Measurements from ENCODE around the gene HSD17B4. TPM values are rescaled to one million over a fixed set of nuclear protein-coding genes. Genes with fewer than 3 reads are reported as not detected.

HSD17B4 gene
- total RNA-seq, 1 experiment from 2014 or later: 269 TPM

DNA sequence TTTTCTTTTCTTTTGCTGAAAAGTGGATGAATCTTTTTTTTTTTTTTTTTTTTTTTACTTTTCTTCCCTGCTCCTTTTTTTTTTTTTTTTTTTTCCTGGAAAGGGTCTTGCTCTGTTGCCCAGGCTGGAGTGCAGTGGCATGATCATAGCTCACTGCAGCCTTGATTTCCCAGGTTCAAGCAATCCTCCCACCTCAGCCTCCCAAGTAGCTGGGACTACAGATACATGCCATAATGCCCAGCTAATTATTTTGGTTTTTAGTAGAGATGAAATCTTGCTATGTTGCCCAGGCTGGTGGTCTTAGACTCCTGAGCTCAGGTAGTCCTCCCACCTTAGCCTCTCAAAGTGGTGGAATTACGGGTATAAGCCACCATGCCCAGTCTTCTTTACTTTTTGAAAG lies 20.9 kb downstream of the HSD17B4 start:
- H3T11ph ChIP-seq (ENCODE audit: low read length): no peak overlapping the region
- DNase-seq: no peak
- peaks cover 3% of the 10 kb centered on the region for H3K79me1 ChIP-seq (ENCODE audit: insufficient read depth, low read depth, low read length, poor library complexity, severe bottlenecking)
- H3K27me3 ChIP-seq (ENCODE audit: insufficient read depth, low read length): no peaks in the 10 kb centered on the region
- no peak overlapping the region for H4K91ac ChIP-seq (ENCODE audit: insufficient read length, low read depth, low read length)
- H4K5ac ChIP-seq (ENCODE audit: insufficient read length, low read depth, low read length): no peak overlapping the region
- no peak overlapping the region for H3K23ac ChIP-seq (ENCODE audit: insufficient read length, low read depth, low read length)
- Mint-ChIP-seq H3K4me3 (no peak overlapping the region), H3K4me1 (peaks cover 36% of the 10 kb centered on the region in 2 experiments), H3K9me3 (peaks cover 14 to 17% of the 10 kb centered on the region in 2 experiments), H3K27ac (no peak overlapping the region), H3K27me3 (ENCODE audit: low read depth) (peaks cover 4% of the 10 kb centered on the region; the same call in 1 of the 2 replicates), H3K36me3 (ENCODE audit: insufficient read depth in 1 of 3, low read depth in 3 of 3) (peaks cover 33 to 47% (median 43%) of the 10 kb centered on the region in 3 experiments)
- TF ChIP-seq, protein P1, sequence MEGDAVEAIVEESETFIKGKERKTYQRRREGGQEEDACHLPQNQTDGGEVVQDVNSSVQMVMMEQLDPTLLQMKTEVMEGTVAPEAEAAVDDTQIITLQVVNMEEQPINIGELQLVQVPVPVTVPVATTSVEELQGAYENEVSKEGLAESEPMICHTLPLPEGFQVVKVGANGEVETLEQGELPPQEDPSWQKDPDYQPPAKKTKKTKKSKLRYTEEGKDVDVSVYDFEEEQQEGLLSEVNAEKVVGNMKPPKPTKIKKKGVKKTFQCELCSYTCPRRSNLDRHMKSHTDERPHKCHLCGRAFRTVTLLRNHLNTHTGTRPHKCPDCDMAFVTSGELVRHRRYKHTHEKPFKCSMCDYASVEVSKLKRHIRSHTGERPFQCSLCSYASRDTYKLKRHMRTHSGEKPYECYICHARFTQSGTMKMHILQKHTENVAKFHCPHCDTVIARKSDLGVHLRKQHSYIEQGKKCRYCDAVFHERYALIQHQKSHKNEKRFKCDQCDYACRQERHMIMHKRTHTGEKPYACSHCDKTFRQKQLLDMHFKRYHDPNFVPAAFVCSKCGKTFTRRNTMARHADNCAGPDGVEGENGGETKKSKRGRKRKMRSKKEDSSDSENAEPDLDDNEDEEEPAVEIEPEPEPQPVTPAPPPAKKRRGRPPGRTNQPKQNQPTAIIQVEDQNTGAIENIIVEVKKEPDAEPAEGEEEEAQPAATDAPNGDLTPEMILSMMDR (conservative IDR thresholded peaks at IDR 0.05): no peak
- no peak overlapping the region for H3K56ac ChIP-seq (ENCODE audit: insufficient read length, low read depth, low read length)
- WGBS (ENCODE audit: extremely low coverage, insufficient read length, low lambda C conversion rate): no CpG with 5 or more reads among the region's 1 CpG
- no peak overlapping the region for H2BK5ac ChIP-seq (ENCODE audit: insufficient read length, low read length)
- no peak overlapping the region for H2BK12ac ChIP-seq (ENCODE audit: insufficient read length, low read depth, low read length)
- no peak overlapping the region for H2BK15ac ChIP-seq (ENCODE audit: low read depth, low read length)
- no peaks in the 10 kb centered on the region for H4K20me1 ChIP-seq (ENCODE audit: control insufficient read depth, insufficient read depth, insufficient read length)
- no peak overlapping the region for H2AFZ ChIP-seq (ENCODE audit: low read length)
- H3K23me2 ChIP-seq (ENCODE audit: insufficient read length, low read depth, low read length, poor library complexity, severe bottlenecking): no peaks in the 10 kb centered on the region
- no peak overlapping the region for H3K27ac ChIP-seq (ENCODE audit: insufficient read length, low read depth, low read length)
- H4K8ac ChIP-seq (replicated peaks; ENCODE audit: insufficient read length, low read depth, low read length): no peak overlapping the region
- H3K14ac ChIP-seq (ENCODE audit: insufficient read depth, low read length): no peak overlapping the region
- no peak overlapping the region for H3K4ac ChIP-seq (ENCODE audit: low read depth, low read length)
- no peak overlapping the region for H2AK5ac ChIP-seq (ENCODE audit: insufficient read length, low read length)
- H3K9ac ChIP-seq (ENCODE audit: extremely low read depth, insufficient read length, low read length): no peak overlapping the region
- peaks cover 6% of the 10 kb centered on the region for H3K4me1 ChIP-seq (ENCODE audit: insufficient read depth, low read length)
- H3K79me2 ChIP-seq (ENCODE audit: insufficient read depth, low read length): peaks cover 3% of the 10 kb centered on the region; the same call in 1 of the 2 replicates
- H2BK120ac ChIP-seq (ENCODE audit: low read depth, low read length, poor library complexity, severe bottlenecking): no peak overlapping the region
- no peak overlapping the region for H3K4me2 ChIP-seq (ENCODE audit: insufficient read depth, insufficient read length, low read length)
- H3K9me3 ChIP-seq (ENCODE audit: control insufficient read depth, low read depth, low read length): no peaks in the 10 kb centered on the region
- no peak overlapping the region for H2BK20ac ChIP-seq (ENCODE audit: low read depth, low read length, poor library complexity, severe bottlenecking)
- no peak overlapping the region for H3K18ac ChIP-seq (ENCODE audit: insufficient read length, low read depth, low read length)

Data from H9 (cell line).